ENCODE data around the gene FMN2.

FMN2 gene

DNA sequence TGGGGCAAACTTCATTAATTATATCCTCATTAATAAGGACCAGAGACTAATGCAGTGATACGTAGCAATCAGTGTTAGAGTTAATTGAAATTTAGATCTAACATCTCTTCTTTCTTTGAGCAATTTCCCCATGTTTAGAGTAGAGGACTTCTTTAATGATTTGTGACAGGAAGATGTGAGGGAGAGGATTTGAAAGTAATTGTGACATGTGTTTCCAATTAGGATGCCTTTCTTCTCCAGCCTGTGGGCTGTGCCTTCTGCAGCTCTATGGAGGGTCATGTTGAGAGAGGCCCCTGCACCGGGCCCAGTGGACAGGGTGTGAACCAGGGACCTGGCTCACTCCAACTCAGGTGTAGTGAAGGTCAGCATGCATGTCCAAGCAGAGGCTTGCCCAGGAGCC is 417.3 kb downstream of the FMN2 start:
- Histone ChIP-seq H2BK15ac (replicated peaks; ENCODE audit: low read depth) (no peak overlapping the region), H3K4me1 (ENCODE audit: control insufficient read depth, low read depth, low read length) (no peaks in the 10 kb centered on the region), H3K27me3 (ENCODE audit: insufficient read depth, low read length, poor library complexity) (no peaks in the 10 kb centered on the region), H3K18ac (ENCODE audit: low read length) (no peak overlapping the region), H3K56ac (ENCODE audit: low read length) (no peak overlapping the region), H3K27ac (ENCODE audit: low read depth, low read length) (no peak overlapping the region), H3K36me3 (ENCODE audit: control insufficient read depth, insufficient read depth, low read length) (no peaks in the 10 kb centered on the region), H3K4me3 (ENCODE audit: low read length) (no peak overlapping the region), H3K9ac (ENCODE audit: low read length) (no peak overlapping the region), H3K4me2 (ENCODE audit: low read length) (no peak overlapping the region), H2AK5ac (ENCODE audit: low read length) (no peak overlapping the region), H3K79me1 (ENCODE audit: low read length) (no peaks in the 10 kb centered on the region), H4K5ac (ENCODE audit: low read length) (no peak overlapping the region), H3K79me2 (ENCODE audit: control insufficient read depth, insufficient read depth, low read length) (no peaks in the 10 kb centered on the region), H4K8ac (ENCODE audit: low read depth, low read length) (no peak overlapping the region), H3K23ac (ENCODE audit: low read length) (no peak overlapping the region), H3K4ac (ENCODE audit: low read depth, low read length) (no peak overlapping the region), H2BK5ac (ENCODE audit: low read length) (no peak overlapping the region), H2BK120ac (ENCODE audit: low read depth, low read length) (no peak overlapping the region)
- WGBS (ENCODE audit: extremely low coverage, insufficient coverage, low lambda C conversion rate) = no CpG with 5 or more reads among the region's 2 CpGs
- DNase-seq = no peak

DNA sequence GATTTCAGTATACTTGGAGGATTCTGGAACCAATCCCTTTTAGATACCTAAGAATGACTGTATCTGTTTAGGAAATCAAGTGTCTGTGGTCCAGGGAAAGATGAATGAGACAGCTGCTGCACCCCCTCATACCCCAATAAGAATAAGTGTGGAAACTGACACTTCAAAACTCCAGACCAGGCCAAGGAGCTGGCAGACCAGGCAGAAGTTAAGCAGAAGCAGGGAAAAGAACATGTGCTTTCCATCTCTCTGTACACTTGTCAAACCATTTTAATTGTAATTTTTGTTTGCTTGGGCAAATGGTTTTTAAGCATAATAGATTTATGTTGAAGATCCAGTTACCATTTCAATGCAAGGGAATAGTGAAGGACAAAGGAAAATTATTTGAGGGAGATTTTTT is 420.1 kb downstream of the FMN2 start:
- Histone ChIP-seq H3K27ac (ENCODE audit: low read depth, low read length) (no peak overlapping the region), H3K18ac (ENCODE audit: low read length) (no peak overlapping the region), H3K4me1 (ENCODE audit: control insufficient read depth, low read depth, low read length) (no peaks in the 10 kb centered on the region), H4K8ac (ENCODE audit: low read depth, low read length) (no peak overlapping the region), H3K4me3 (ENCODE audit: low read length) (no peak overlapping the region), H3K36me3 (ENCODE audit: control insufficient read depth, insufficient read depth, low read length) (no peaks in the 10 kb centered on the region), H3K4ac (ENCODE audit: low read depth, low read length) (no peak overlapping the region), H4K5ac (ENCODE audit: low read length) (no peak overlapping the region), H3K27me3 (ENCODE audit: insufficient read depth, low read length, poor library complexity) (no peaks in the 10 kb centered on the region), H3K9ac (ENCODE audit: low read length) (no peak overlapping the region), H3K23ac (ENCODE audit: low read length) (no peak overlapping the region), H2AK5ac (ENCODE audit: low read length) (no peak overlapping the region), H3K4me2 (ENCODE audit: low read length) (no peak overlapping the region), H3K79me2 (ENCODE audit: control insufficient read depth, insufficient read depth, low read length) (no peaks in the 10 kb centered on the region), H2BK15ac (replicated peaks; ENCODE audit: low read depth) (no peak overlapping the region), H3K56ac (ENCODE audit: low read length) (no peak overlapping the region), H3K79me1 (ENCODE audit: low read length) (no peaks in the 10 kb centered on the region), H2BK5ac (ENCODE audit: low read length) (no peak overlapping the region), H2BK120ac (ENCODE audit: low read depth, low read length) (no peak overlapping the region)
- DNase-seq = no peak

DNA sequence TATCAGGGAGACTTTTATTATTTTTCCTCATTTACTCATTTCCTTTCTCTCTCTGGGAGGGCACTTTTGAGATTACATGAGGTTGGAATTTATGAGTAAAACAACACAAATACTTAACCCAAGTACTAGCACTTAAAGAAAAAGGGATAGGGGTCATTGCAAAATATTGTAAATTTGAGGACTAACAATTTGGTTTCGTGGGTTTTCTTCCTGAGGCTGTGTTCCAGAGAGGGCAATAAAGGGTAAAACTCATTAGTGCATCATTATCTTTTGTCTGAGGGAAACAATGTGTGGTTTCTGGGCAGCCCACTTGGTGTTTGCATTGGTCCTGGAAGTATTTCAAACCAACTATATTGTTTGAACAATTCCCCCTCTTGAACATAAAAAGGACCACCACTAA is 423.8 kb downstream of the FMN2 start:
- H3K4me1 ChIP-seq (ENCODE audit: control insufficient read depth, low read depth, low read length) = no peaks in the 10 kb centered on the region
- no peak overlapping the region for H2BK15ac ChIP-seq (replicated peaks; ENCODE audit: low read depth)
- H3K79me1 ChIP-seq (ENCODE audit: low read length) = no peaks in the 10 kb centered on the region
- H4K8ac ChIP-seq (ENCODE audit: low read depth, low read length) = no peak overlapping the region
- H3K18ac ChIP-seq (ENCODE audit: low read length) = no peak overlapping the region
- no peaks in the 10 kb centered on the region for H3K36me3 ChIP-seq (ENCODE audit: control insufficient read depth, insufficient read depth, low read length)
- no peaks in the 10 kb centered on the region for H3K79me2 ChIP-seq (ENCODE audit: control insufficient read depth, insufficient read depth, low read length)
- H4K5ac ChIP-seq (ENCODE audit: low read length) = no peak overlapping the region
- H3K4me2 ChIP-seq (ENCODE audit: low read length) = no peak overlapping the region
- DNase-seq = no peak
- H3K27ac ChIP-seq (ENCODE audit: low read depth, low read length) = no peak overlapping the region
- H3K4ac ChIP-seq (ENCODE audit: low read depth, low read length) = no peak overlapping the region
- no peak overlapping the region for H3K23ac ChIP-seq (ENCODE audit: low read length)
- no peak overlapping the region for H2AK5ac ChIP-seq (ENCODE audit: low read length)
- no peak overlapping the region for H2BK120ac ChIP-seq (ENCODE audit: low read depth, low read length)
- no peak overlapping the region for H3K9ac ChIP-seq (ENCODE audit: low read length)
- H3K27me3 ChIP-seq (ENCODE audit: insufficient read depth, low read length, poor library complexity) = no peaks in the 10 kb centered on the region
- no peak overlapping the region for H3K56ac ChIP-seq (ENCODE audit: low read length)
- H2BK5ac ChIP-seq (ENCODE audit: low read length) = no peak overlapping the region
- WGBS (ENCODE audit: extremely low coverage, insufficient coverage, low lambda C conversion rate) = no CpG with 5 or more reads among the region's 1 CpG
- H3K4me3 ChIP-seq (ENCODE audit: low read length) = no peak overlapping the region

DNA sequence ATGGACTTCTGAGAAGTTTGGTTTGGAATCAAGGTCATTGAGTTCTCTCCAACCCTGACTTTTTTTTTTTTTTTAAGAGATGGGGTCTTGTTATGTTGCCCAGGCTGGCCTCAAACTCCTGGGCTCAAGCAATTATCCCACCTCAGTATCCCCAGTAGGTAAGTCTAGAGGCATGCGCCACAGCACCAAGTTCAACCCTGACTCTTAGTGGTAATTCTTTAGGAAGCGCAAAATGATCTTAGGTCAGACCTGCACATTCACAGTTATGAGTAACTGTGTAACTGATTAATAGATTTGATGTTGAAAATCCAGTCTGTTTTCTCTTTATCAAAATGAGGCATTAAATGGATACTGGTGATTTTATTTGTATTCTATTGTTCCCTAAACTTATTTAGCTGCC is 424.4 kb downstream of the FMN2 start:
- Histone ChIP-seq H3K9ac (ENCODE audit: low read length) (no peak overlapping the region), H2BK15ac (replicated peaks; ENCODE audit: low read depth) (no peak overlapping the region), H3K4ac (ENCODE audit: low read depth, low read length) (no peak overlapping the region), H3K79me1 (ENCODE audit: low read length) (no peaks in the 10 kb centered on the region), H2AK5ac (ENCODE audit: low read length) (no peak overlapping the region), H4K8ac (ENCODE audit: low read depth, low read length) (no peak overlapping the region), H4K5ac (ENCODE audit: low read length) (no peak overlapping the region), H3K23ac (ENCODE audit: low read length) (no peak overlapping the region), H3K4me3 (ENCODE audit: low read length) (no peak overlapping the region), H3K4me1 (ENCODE audit: control insufficient read depth, low read depth, low read length) (no peaks in the 10 kb centered on the region), H3K36me3 (ENCODE audit: control insufficient read depth, insufficient read depth, low read length) (no peaks in the 10 kb centered on the region), H3K27ac (ENCODE audit: low read depth, low read length) (no peak overlapping the region), H3K79me2 (ENCODE audit: control insufficient read depth, insufficient read depth, low read length) (no peaks in the 10 kb centered on the region), H3K4me2 (ENCODE audit: low read length) (no peak overlapping the region), H2BK5ac (ENCODE audit: low read length) (no peak overlapping the region), H2BK120ac (ENCODE audit: low read depth, low read length) (no peak overlapping the region), H3K56ac (ENCODE audit: low read length) (no peak overlapping the region), H3K27me3 (ENCODE audit: insufficient read depth, low read length, poor library complexity) (no peaks in the 10 kb centered on the region), H3K18ac (ENCODE audit: low read length) (no peak overlapping the region)
- DNase-seq = no peak
- WGBS (ENCODE audit: extremely low coverage, insufficient coverage, low lambda C conversion rate) = no CpG with 5 or more reads among the region's 2 CpGs

DNA sequence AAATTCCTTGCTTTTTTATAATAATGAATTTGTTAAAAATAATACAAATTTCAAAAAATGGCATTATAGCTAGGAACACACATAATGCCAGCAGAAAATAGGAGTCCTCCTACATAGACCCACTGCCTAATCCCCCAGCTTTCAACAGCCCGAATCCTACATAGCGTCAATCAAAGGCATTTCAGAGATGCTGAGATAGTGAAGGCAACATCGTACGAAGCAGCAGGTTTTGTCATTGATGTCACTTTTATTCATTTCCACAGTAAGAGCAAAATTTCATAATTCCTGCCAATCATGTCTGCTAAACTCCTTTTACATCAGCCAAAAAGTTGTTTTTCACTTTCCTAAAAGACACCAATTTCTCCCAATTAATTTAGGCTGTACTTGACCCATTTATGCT is 426.2 kb downstream of the FMN2 start:
- no peak overlapping the region for H3K18ac ChIP-seq (ENCODE audit: low read length)

DNA sequence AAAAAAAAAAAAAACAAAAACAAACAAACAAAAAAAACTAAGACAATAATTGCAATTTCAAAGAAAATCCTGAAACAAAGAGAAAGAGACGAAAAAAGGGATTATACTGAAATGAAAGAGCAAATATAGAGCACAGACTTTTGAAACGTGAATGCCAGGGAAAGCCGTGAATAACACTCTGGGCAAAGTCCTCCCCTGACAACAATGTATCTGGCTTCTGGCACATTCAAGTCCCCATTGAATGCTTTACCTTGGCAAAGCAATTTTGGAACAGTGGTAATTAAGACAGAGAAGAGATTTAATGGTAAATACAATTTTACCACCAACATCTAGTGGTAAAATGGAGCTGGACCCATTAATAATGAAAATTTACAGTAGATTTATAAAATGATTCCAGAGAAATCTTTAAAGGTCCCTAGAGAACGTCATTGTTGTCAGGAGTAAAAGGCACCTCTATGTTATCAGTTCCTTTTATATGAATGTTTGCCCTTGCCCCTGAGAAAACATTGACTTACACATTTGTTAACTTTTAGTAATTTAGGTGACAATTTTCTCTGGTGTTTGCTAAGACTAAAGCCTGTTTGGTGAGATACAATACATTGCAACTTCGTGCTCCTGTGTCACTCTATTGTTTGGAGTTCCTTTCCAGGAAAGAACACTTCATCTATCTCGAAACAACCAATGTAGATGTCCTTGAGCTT is 430.6 kb downstream of the FMN2 start:
- H3K4me1 ChIP-seq (ENCODE audit: control insufficient read depth, low read depth, low read length) = no peaks in the 10 kb centered on the region
- no peak overlapping the region for H3K4me2 ChIP-seq (ENCODE audit: low read length)
- H4K5ac ChIP-seq (ENCODE audit: low read length) = no peak overlapping the region
- no peak overlapping the region for H3K27ac ChIP-seq (ENCODE audit: low read depth, low read length)
- H3K23ac ChIP-seq (ENCODE audit: low read length) = no peak overlapping the region
- H3K18ac ChIP-seq (ENCODE audit: low read length) = no peak overlapping the region
- H2AK5ac ChIP-seq (ENCODE audit: low read length) = no peak overlapping the region
- no peak for DNase-seq
- no peak overlapping the region for H3K56ac ChIP-seq (ENCODE audit: low read length)
- no peak overlapping the region for H2BK15ac ChIP-seq (replicated peaks; ENCODE audit: low read depth)
- no peak overlapping the region for H3K4ac ChIP-seq (ENCODE audit: low read depth, low read length)
- H2BK5ac ChIP-seq (ENCODE audit: low read length) = no peak overlapping the region
- H4K8ac ChIP-seq (ENCODE audit: low read depth, low read length) = no peak overlapping the region
- no peaks in the 10 kb centered on the region for H3K79me2 ChIP-seq (ENCODE audit: control insufficient read depth, insufficient read depth, low read length)
- no peak overlapping the region for H3K4me3 ChIP-seq (ENCODE audit: low read length)
- H3K79me1 ChIP-seq (ENCODE audit: low read length) = no peaks in the 10 kb centered on the region
- no peaks in the 10 kb centered on the region for H3K27me3 ChIP-seq (ENCODE audit: insufficient read depth, low read length, poor library complexity)
- no peak overlapping the region for H2BK120ac ChIP-seq (ENCODE audit: low read depth, low read length)
- H3K9ac ChIP-seq (ENCODE audit: low read length) = no peak overlapping the region
- WGBS (ENCODE audit: extremely low coverage, insufficient coverage, low lambda C conversion rate) = no CpG with 5 or more reads among the region's 6 CpGs
- no peaks in the 10 kb centered on the region for H3K36me3 ChIP-seq (ENCODE audit: control insufficient read depth, insufficient read depth, low read length)

More for the DNA sequence above, 426.2 kb downstream of the FMN2 start:
- DNase-seq = no peak
- Histone ChIP-seq H3K36me3 (ENCODE audit: control insufficient read depth, insufficient read depth, low read length) (no peaks in the 10 kb centered on the region), H3K4me1 (ENCODE audit: control insufficient read depth, low read depth, low read length) (no peaks in the 10 kb centered on the region), H3K56ac (ENCODE audit: low read length) (no peak overlapping the region), H3K27me3 (ENCODE audit: insufficient read depth, low read length, poor library complexity) (no peaks in the 10 kb centered on the region), H4K8ac (ENCODE audit: low read depth, low read length) (no peak overlapping the region), H3K4ac (ENCODE audit: low read depth, low read length) (no peak overlapping the region), H3K23ac (ENCODE audit: low read length) (no peak overlapping the region), H3K9ac (ENCODE audit: low read length) (no peak overlapping the region), H4K5ac (ENCODE audit: low read length) (no peak overlapping the region), H2BK5ac (ENCODE audit: low read length) (no peak overlapping the region), H2BK120ac (ENCODE audit: low read depth, low read length) (no peak overlapping the region), H2BK15ac (replicated peaks; ENCODE audit: low read depth) (no peak overlapping the region), H3K4me2 (ENCODE audit: low read length) (no peak overlapping the region), H2AK5ac (ENCODE audit: low read length) (no peak overlapping the region), H3K79me2 (ENCODE audit: control insufficient read depth, insufficient read depth, low read length) (no peaks in the 10 kb centered on the region), H3K79me1 (ENCODE audit: low read length) (no peaks in the 10 kb centered on the region), H3K4me3 (ENCODE audit: low read length) (no peak overlapping the region), H3K27ac (ENCODE audit: low read depth, low read length) (no peak overlapping the region)
- no CpG with 5 or more reads among the region's 4 CpGs for WGBS (ENCODE audit: extremely low coverage, insufficient coverage, low lambda C conversion rate)

Data from mesendoderm (in vitro differentiated cells).